Prostate gland (tissue), 2 donors: ENCODE results near the gene TMEM144. TPM values are rescaled to one million over a fixed set of nuclear protein-coding genes. Genes with fewer than 3 reads are reported as not detected.

Source experiments
- DNase-seq: peaks from one replicate; pipeline ENCODE4 v3.0.0-alpha.2; 2019; ENCODE audit warnings: low spot score
- H3K27ac ChIP-seq, 2 donors: fragments of 200-600 bp; sonication (generic); 2 replicates each; pipeline ENCODE4 v1.5.1; 2017 to 2019
- H3K27me3 ChIP-seq: fragments of 200-600 bp; sonication (generic); replicated peaks from 2 replicates; pipeline ENCODE4 v1.5.1; 2019; ENCODE audit not compliant: insufficient read depth
- H3K36me3 ChIP-seq, 2 donors: fragments of 200-600 bp; sonication (generic); 1 replicate in 1 of 2; 2 replicates in 1 of 2; pipeline versions ENCODE4 v1.5.1 to v1.8.1; 2017 to 2019
- H3K4me1 ChIP-seq: fragments of 200-600 bp; sonication (generic); replicated peaks from 2 replicates; pipeline ENCODE4 v1.5.1; 2019
- H3K4me3 ChIP-seq, 2 donors: fragments of 200-600 bp; sonication (generic); 2 replicates each; pipeline ENCODE4 v1.5.1; 2017 to 2019
- H3K9me3 ChIP-seq: fragments of 200-600 bp; sonication (generic); 2 replicates; pipeline ENCODE4 v1.5.1; 2017
- CTCF ChIP-seq, 4 experiments: fragments of 200-600 bp in 2 of 4; fragments of 450-650 bp in 2 of 4; sonication (generic) in 2 of 4; IDR thresholded peaks; 1 replicate in 3 of 4; 2 replicates in 1 of 4; pipeline ENCODE4 v1.5.1; 2016 to 2019; ENCODE audit warnings: antibody characterized with exemption in 4 of 4, mild to moderate bottlenecking in 2 of 4, moderate library complexity in 2 of 4
- POLR2A ChIP-seq: fragments of 450-650 bp; IDR thresholded peaks from one replicate; pipeline ENCODE4 v1.6.1; 2016; ENCODE audit warnings: antibody characterized with exemption, mild to moderate bottlenecking
- POLR2AphosphoS5 ChIP-seq: sonication (generic); formaldehyde crosslinking; IDR thresholded peaks from one replicate; pipeline ENCODE4 v1.6.1; 2017; ENCODE audit warnings: antibody characterized with exemption
- WGBS: methylation state at CpG from one replicate; pipeline ENCODE4 v1.1.5; 2018; 5-methylcytosine and 5-hydroxymethylcytosine counted together
- intact Hi-C: fragments of 100-400 bp; cut with DNase I; formaldehyde crosslinking; loops from one replicate; pipeline ENCODE4 v1.14.2; 2022
- total RNA-seq, 2 donors: library from RNA; depleted of rRNA; stranded (reverse); fragments of >200 nt; gene quantifications; one replicate each; pipeline ENCODE4 v1.1.0, GENCODE V29; 2016

The TMEM144 gene
- total RNA-seq, 2 donors from 2014 or later = 7.5 to 8.1 TPM

GRCh38 chr4:158229768-158230167 lies 19.5 kb downstream of the TMEM144 start:
- H3K9me3 ChIP-seq = no peaks in the 10 kb centered on the region
- no peak overlapping the region for H3K4me3 ChIP-seq
- H3K27ac ChIP-seq = no peak overlapping the region
- H3K27me3 ChIP-seq = no peaks in the 10 kb centered on the region
- intact Hi-C loops = no loop called here
- DNase-seq = no peak
- no peaks in the 10 kb centered on the region for H3K36me3 ChIP-seq
- WGBS = 100% methylated on average over 5 of the region's 5 CpGs
- no peaks in the 10 kb centered on the region for H3K4me1 ChIP-seq
- TF ChIP-seq POLR2AphosphoS5 = no peak
- no peak for TF ChIP-seq POLR2A
- TF ChIP-seq CTCF (IDR thresholded peaks at IDR 0.05) = no peak

GRCh38 chr4:158234671-158235070 lies 24.4 kb downstream of the TMEM144 start:
- H3K4me3 ChIP-seq = no peak overlapping the region
- intact Hi-C loops = no loop called here
- no peak for DNase-seq
- over 99% methylated on average over 4 of the region's 4 CpGs for WGBS
- no peak overlapping the region for H3K27ac ChIP-seq
- no peaks in the 10 kb centered on the region for H3K36me3 ChIP-seq
- H3K9me3 ChIP-seq = no peaks in the 10 kb centered on the region
- no peaks in the 10 kb centered on the region for H3K4me1 ChIP-seq
- no peak for TF ChIP-seq POLR2AphosphoS5
- TF ChIP-seq CTCF (IDR thresholded peaks at IDR 0.05) = no peak
- TF ChIP-seq POLR2A = no peak
- no peaks in the 10 kb centered on the region for H3K27me3 ChIP-seq

- Histone ChIP-seq H3K27ac (no peak overlapping the region), H3K27me3 (no peaks in the 10 kb centered on the region), H3K4me1 (no peaks in the 10 kb centered on the region), H3K9me3 (no peaks in the 10 kb centered on the region), H3K4me3 (no peak overlapping the region), H3K36me3 (no peaks in the 10 kb centered on the region)
- no peak for TF ChIP-seq POLR2AphosphoS5
- TF ChIP-seq POLR2A = no peak
- TF ChIP-seq CTCF (IDR thresholded peaks at IDR 0.05) = no peak
- intact Hi-C loops = no loop called here
- no peak for DNase-seq
- 93% methylated on average over 9 of the region's 9 CpGs for WGBS
Measured at GRCh38 chr4:158236304-158237030, 26.2 kb downstream of the TMEM144 start.

GRCh38 chr4:158238575-158238974 lies 28.3 kb downstream of the TMEM144 start:
- 96% methylated on average over 1 of the region's 1 CpG for WGBS
- no peaks in the 10 kb centered on the region for H3K36me3 ChIP-seq
- H3K4me1 ChIP-seq = no peaks in the 10 kb centered on the region
- no peak for DNase-seq
- TF ChIP-seq POLR2AphosphoS5 (no peak), POLR2A (no peak), CTCF (IDR thresholded peaks at IDR 0.05) (no peak)
- intact Hi-C loops = no loop called here
- no peaks in the 10 kb centered on the region for H3K27me3 ChIP-seq
- no peak overlapping the region for H3K27ac ChIP-seq
- H3K9me3 ChIP-seq = no peaks in the 10 kb centered on the region
- H3K4me3 ChIP-seq = no peak overlapping the region

- 92% methylated on average over 2 of the region's 2 CpGs for WGBS
- intact Hi-C loops = no loop called here
Measured at GRCh38 chr4:158239196-158239595, 28.9 kb downstream of the TMEM144 start.

More at GRCh38 chr4:158239196-158239595, 28.9 kb downstream of the TMEM144 start:
- Histone ChIP-seq H3K36me3 (no peaks in the 10 kb centered on the region), H3K4me1 (no peaks in the 10 kb centered on the region), H3K9me3 (no peaks in the 10 kb centered on the region), H3K27me3 (no peaks in the 10 kb centered on the region), H3K4me3 (no peak overlapping the region), H3K27ac (no peak overlapping the region)
- no peak for DNase-seq
- TF ChIP-seq POLR2A = no peak
- no peak for TF ChIP-seq CTCF (IDR thresholded peaks at IDR 0.05)
- no peak for TF ChIP-seq POLR2AphosphoS5
